Glutamatergic neuron (in vitro differentiated cells): Measurements from ENCODE around the gene AMMECR1. TPM values are rescaled to one million over a fixed set of nuclear protein-coding genes. Genes with fewer than 3 reads are reported as not detected.

Source experiments
- DNase-seq: peaks from one replicate; pipeline ENCODE4 v3.0.0; 2022
- H3K27ac Mint-ChIP-seq: one replicate; pipeline ENCODE4 v1.8.0; 2020; ENCODE audit warnings: mild to moderate bottlenecking, mixed read lengths, inconsistent platforms; ENCODE audit not compliant: unreplicated experiment
- H3K27me3 Mint-ChIP-seq: one replicate; pipeline ENCODE4 v1.8.0; 2020; ENCODE audit warnings: mild to moderate bottlenecking, moderate library complexity, mixed read lengths, inconsistent platforms; ENCODE audit not compliant: unreplicated experiment
- H3K36me3 Mint-ChIP-seq: one replicate; pipeline ENCODE4 v1.8.0; 2020; ENCODE audit warnings: mild to moderate bottlenecking, mixed read lengths, inconsistent platforms; ENCODE audit not compliant: unreplicated experiment
- H3K4me1 Mint-ChIP-seq: one replicate; pipeline ENCODE4 v1.8.0; 2020; ENCODE audit warnings: mild to moderate bottlenecking, low read depth, mixed read lengths, inconsistent platforms; ENCODE audit not compliant: unreplicated experiment
- H3K4me3 Mint-ChIP-seq: one replicate; pipeline ENCODE4 v1.8.0; 2020; ENCODE audit warnings: mild to moderate bottlenecking, mixed read lengths, inconsistent platforms; ENCODE audit not compliant: unreplicated experiment
- H3K9me3 Mint-ChIP-seq: one replicate; pipeline ENCODE4 v1.8.0; 2020; ENCODE audit warnings: mild to moderate bottlenecking, moderate library complexity, mixed read lengths, inconsistent platforms; ENCODE audit not compliant: unreplicated experiment
- CTCF ChIP-seq: fragments of 200-600 bp; sonication (generic); IDR thresholded peaks from one replicate; pipeline ENCODE4 v1.5.0; 2021; ENCODE audit not compliant: partially characterized antibody, unreplicated experiment
- total RNA-seq: library from RNA; stranded (reverse); fragmentation: NEBNext Ultra II Directional; extraction: Animal tissue kit (Norgen Biotek cat#: 25700); gene quantifications from one replicate; pipeline ENCODE4 v1.2.1, GENCODE V29; 2021; ENCODE audit not compliant: unreplicated experiment

AMMECR1 gene
- total RNA-seq, 1 donor from 2014 or later = 2.3 TPM

DNA sequence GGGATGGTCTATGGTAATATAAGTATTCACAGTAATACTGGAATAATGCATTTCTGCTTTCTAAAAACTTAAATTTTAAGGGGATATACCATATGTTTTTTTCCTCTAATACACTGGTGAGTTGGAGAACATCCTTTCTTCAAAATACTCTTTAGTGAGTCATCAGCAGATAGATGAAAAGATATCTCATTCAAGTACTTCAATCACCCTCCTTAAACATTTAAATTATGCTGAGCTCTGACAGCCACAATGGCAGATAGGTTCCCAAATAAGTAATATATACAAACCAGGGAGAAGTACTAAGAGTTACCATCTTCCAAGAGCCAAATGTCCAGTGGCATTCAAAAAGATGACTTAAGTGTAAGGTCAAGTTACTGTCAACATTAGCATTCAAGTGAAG lies 52.2 kb downstream of the AMMECR1 start:
- Mint-ChIP-seq H3K27me3 (no peaks in the 10 kb centered on the region), H3K4me3 (no peak overlapping the region), H3K27ac (no peak overlapping the region), H3K36me3 (no peaks in the 10 kb centered on the region), H3K4me1 (peaks cover 2% of the 10 kb centered on the region), H3K9me3 (no peaks in the 10 kb centered on the region)
- DNase-seq = no peak
- no peak for TF ChIP-seq CTCF

- no peak overlapping the region for H3K4me3 Mint-ChIP-seq
- peaks cover 8% of the 10 kb centered on the region for H3K4me1 Mint-ChIP-seq
- no peak overlapping the region for H3K27ac Mint-ChIP-seq
- no peak for DNase-seq
- H3K27me3 Mint-ChIP-seq = no peaks in the 10 kb centered on the region
- no peak for TF ChIP-seq CTCF
- H3K36me3 Mint-ChIP-seq = no peaks in the 10 kb centered on the region
- H3K9me3 Mint-ChIP-seq = no peaks in the 10 kb centered on the region
These were observed 58.8 kb downstream of the AMMECR1 start for GRCh38 chrX:110259117-110259516.

- H3K4me1 Mint-ChIP-seq = peaks cover 8% of the 10 kb centered on the region
- no peak for DNase-seq
- no peaks in the 10 kb centered on the region for H3K36me3 Mint-ChIP-seq
- no peak overlapping the region for H3K27ac Mint-ChIP-seq
- TF ChIP-seq CTCF = no peak
- H3K4me3 Mint-ChIP-seq = no peak overlapping the region
- H3K9me3 Mint-ChIP-seq = no peaks in the 10 kb centered on the region
- no peaks in the 10 kb centered on the region for H3K27me3 Mint-ChIP-seq
These were observed 59.3 kb downstream of the AMMECR1 start for GRCh38 chrX:110258552-110258951.

- Mint-ChIP-seq H3K9me3 (no peaks in the 10 kb centered on the region), H3K4me1 (peaks cover 8% of the 10 kb centered on the region), H3K36me3 (no peaks in the 10 kb centered on the region), H3K27me3 (peaks cover under 1% of the 10 kb centered on the region), H3K4me3 (no peak overlapping the region), H3K27ac (no peak overlapping the region)
- peak; percentile 16 for DNase-seq
- no peak for TF ChIP-seq CTCF
These were observed 60.0 kb downstream of the AMMECR1 start for GRCh38 chrX:110257889-110258288.

GRCh38 chrX:110252711-110253110 lies 65.2 kb downstream of the AMMECR1 start:
- Mint-ChIP-seq H3K27ac (no peak overlapping the region), H3K27me3 (peaks cover 3% of the 10 kb centered on the region), H3K9me3 (no peaks in the 10 kb centered on the region), H3K4me1 (peaks cover 1% of the 10 kb centered on the region), H3K4me3 (no peak overlapping the region), H3K36me3 (no peaks in the 10 kb centered on the region)
- no peak for TF ChIP-seq CTCF
- no peak for DNase-seq
